ENCODE measurements around the gene SPTBN1.

Gene SPTBN1

DNA sequence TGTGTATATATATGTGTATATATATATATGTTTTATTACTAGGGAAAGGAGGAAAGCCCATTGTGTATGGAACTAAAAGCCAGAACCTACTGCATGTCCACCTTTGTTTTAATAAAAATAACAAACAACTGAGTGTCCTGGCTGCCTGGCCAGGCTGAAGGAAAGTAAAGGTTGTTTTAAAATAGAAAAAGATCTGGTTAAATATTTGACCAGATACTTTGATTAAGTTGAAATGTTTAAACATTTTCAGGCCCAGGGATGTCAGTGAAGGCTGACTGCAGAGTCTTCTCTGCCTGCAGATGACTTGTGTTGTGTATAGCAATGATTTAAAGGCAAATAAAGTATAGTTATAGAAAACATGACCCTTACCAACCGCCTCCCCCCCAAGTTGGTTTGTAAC lies 22.8 kb downstream of the SPTBN1 start:
- no peak overlapping the region for H3K4me2 ChIP-seq (ENCODE audit: insufficient read depth, low read length)

DNA sequence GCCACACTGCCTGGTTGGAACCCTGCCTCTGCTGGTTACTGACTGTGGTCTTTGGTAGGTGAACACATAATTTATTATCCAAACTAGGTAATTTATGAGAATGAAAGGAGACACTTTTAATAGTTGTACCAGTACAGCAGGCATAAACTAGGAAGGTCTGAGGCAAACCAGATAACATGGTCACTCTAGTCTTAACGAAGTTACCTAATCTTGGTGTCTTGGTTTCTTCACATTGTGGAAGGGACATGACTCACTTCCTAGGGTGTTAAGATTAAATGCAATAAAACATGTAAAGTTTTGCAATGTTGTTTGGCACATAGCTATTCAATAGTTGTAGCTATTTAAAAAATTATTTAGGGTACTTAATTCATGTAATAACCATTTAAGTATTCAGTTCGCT lies 23.3 kb downstream of the SPTBN1 start:
- DNase-seq (no peak), ATAC-seq (ENCODE audit: insufficient read depth, low read depth) (no peak)
- no peak overlapping the region for H3K27ac ChIP-seq (ENCODE audit: low read length)
- no peak overlapping the region for H3K4me2 ChIP-seq (ENCODE audit: insufficient read depth, low read length)
- H3K9ac ChIP-seq (ENCODE audit: low read depth, low read length), result no peak overlapping the region
- TF ChIP-seq, protein P1, sequence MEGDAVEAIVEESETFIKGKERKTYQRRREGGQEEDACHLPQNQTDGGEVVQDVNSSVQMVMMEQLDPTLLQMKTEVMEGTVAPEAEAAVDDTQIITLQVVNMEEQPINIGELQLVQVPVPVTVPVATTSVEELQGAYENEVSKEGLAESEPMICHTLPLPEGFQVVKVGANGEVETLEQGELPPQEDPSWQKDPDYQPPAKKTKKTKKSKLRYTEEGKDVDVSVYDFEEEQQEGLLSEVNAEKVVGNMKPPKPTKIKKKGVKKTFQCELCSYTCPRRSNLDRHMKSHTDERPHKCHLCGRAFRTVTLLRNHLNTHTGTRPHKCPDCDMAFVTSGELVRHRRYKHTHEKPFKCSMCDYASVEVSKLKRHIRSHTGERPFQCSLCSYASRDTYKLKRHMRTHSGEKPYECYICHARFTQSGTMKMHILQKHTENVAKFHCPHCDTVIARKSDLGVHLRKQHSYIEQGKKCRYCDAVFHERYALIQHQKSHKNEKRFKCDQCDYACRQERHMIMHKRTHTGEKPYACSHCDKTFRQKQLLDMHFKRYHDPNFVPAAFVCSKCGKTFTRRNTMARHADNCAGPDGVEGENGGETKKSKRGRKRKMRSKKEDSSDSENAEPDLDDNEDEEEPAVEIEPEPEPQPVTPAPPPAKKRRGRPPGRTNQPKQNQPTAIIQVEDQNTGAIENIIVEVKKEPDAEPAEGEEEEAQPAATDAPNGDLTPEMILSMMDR (IDR thresholded peaks at IDR 0.05; ENCODE audit: borderline replicate concordance, extremely low read depth, low read length, poor library complexity, severe bottlenecking), result no peak
- no peak for TF ChIP-seq EZH2 (IDR thresholded peaks at IDR 0.05; ENCODE audit: borderline replicate concordance, low read depth, low read length, severe bottlenecking)
- H4K20me1 ChIP-seq (ENCODE audit: insufficient read depth, low read length), result no peaks in the 10 kb centered on the region
- H3K4me1 ChIP-seq (ENCODE audit: insufficient read depth, low read length), result no peaks in the 10 kb centered on the region
- no peaks in the 10 kb centered on the region for H3K79me2 ChIP-seq (ENCODE audit: insufficient read depth, low read length)
- H3K27me3 ChIP-seq (ENCODE audit: insufficient read depth, low read length, poor library complexity), result no peaks in the 10 kb centered on the region
- H2AFZ ChIP-seq (ENCODE audit: low read depth, low read length), result no peak overlapping the region
- no peak overlapping the region for H3K4me3 ChIP-seq (ENCODE audit: low read depth in 1 of 2, low read length in 2 of 2)
- no peaks in the 10 kb centered on the region for H3K36me3 ChIP-seq (ENCODE audit: insufficient read depth, low read length)
- no peaks in the 10 kb centered on the region for H3K9me3 ChIP-seq (ENCODE audit: insufficient read depth, low read length, severe bottlenecking)

More for the DNA sequence above, 22.8 kb downstream of the SPTBN1 start:
- Histone ChIP-seq H3K27me3 (ENCODE audit: insufficient read depth, low read length, poor library complexity) (no peaks in the 10 kb centered on the region), H3K4me1 (ENCODE audit: insufficient read depth, low read length) (no peaks in the 10 kb centered on the region), H3K9ac (ENCODE audit: low read depth, low read length) (no peak overlapping the region), H4K20me1 (ENCODE audit: insufficient read depth, low read length) (no peaks in the 10 kb centered on the region), H2AFZ (ENCODE audit: low read depth, low read length) (no peak overlapping the region), H3K79me2 (ENCODE audit: insufficient read depth, low read length) (no peaks in the 10 kb centered on the region), H3K9me3 (ENCODE audit: insufficient read depth, low read length, severe bottlenecking) (no peaks in the 10 kb centered on the region), H3K27ac (ENCODE audit: low read length) (no peak overlapping the region), H3K36me3 (ENCODE audit: insufficient read depth, low read length) (no peaks in the 10 kb centered on the region), H3K4me3 (ENCODE audit: low read depth in 1 of 2, low read length in 2 of 2) (no peak overlapping the region)
- DNase-seq (no peak), ATAC-seq (ENCODE audit: insufficient read depth, low read depth) (no peak)
- TF ChIP-seq, protein P1 (IDR thresholded peaks at IDR 0.05; ENCODE audit: borderline replicate concordance, extremely low read depth, low read length, poor library complexity, severe bottlenecking), result no peak
- TF ChIP-seq EZH2 (IDR thresholded peaks at IDR 0.05; ENCODE audit: borderline replicate concordance, low read depth, low read length, severe bottlenecking), result no peak

DNA sequence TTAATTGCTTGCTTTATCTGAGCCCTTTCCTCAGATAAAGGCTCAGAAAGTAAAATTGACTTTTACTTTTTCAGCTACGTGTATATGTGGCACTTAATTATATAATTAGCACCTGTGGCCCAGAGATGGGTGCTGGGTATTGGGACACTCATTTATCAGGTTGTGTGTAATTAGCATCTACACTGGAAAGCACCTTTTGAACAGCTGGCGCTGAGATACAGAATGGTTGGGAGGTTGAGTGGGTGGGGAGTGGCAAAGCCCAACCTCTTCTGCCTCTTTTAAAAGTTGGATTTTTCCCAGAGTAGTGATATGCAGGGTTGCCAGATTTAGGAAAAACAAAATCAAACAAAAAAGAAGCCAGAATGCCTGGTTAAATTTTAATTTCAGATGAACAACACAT lies 23.9 kb downstream of the SPTBN1 start:
- Histone ChIP-seq H3K9me3 (ENCODE audit: insufficient read depth, low read length, severe bottlenecking) (no peaks in the 10 kb centered on the region), H3K27ac (ENCODE audit: low read length) (no peak overlapping the region), H3K36me3 (ENCODE audit: insufficient read depth, low read length) (no peaks in the 10 kb centered on the region), H4K20me1 (ENCODE audit: insufficient read depth, low read length) (no peaks in the 10 kb centered on the region), H3K4me1 (ENCODE audit: insufficient read depth, low read length) (no peaks in the 10 kb centered on the region), H3K27me3 (ENCODE audit: insufficient read depth, low read length, poor library complexity) (no peaks in the 10 kb centered on the region), H3K4me3 (ENCODE audit: low read depth in 1 of 2, low read length in 2 of 2) (no peak overlapping the region), H3K9ac (ENCODE audit: low read depth, low read length) (no peak overlapping the region), H3K4me2 (ENCODE audit: insufficient read depth, low read length) (no peak overlapping the region), H2AFZ (ENCODE audit: low read depth, low read length) (no peak overlapping the region), H3K79me2 (ENCODE audit: insufficient read depth, low read length) (no peaks in the 10 kb centered on the region)
- DNase-seq, result no peak
- TF ChIP-seq, protein P1 (IDR thresholded peaks at IDR 0.05; ENCODE audit: borderline replicate concordance, extremely low read depth, low read length, poor library complexity, severe bottlenecking), result no peak
- no peak for TF ChIP-seq EZH2 (IDR thresholded peaks at IDR 0.05; ENCODE audit: borderline replicate concordance, low read depth, low read length, severe bottlenecking)
- ATAC-seq (ENCODE audit: insufficient read depth, low read depth), result no peak

DNA sequence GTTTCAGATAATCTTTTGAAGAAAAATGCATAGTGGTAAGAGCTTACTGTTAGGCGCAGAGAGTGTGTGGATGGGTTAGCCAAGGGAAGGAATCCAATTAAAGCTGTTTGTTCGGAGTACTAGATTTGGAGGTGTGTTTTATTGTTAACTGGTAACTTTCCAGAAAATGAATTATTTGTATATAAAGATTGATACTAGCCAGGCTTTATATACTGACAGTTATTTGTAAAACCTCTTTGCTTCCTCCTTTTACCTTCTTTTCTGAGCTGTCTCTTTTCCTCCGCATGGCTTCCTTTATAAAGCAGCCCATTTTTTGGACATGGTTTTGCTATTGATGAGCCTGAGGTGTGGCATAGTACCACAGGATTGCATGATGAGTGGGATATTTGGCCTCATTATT lies 25.6 kb downstream of the SPTBN1 start:
- H3K9ac ChIP-seq (ENCODE audit: low read depth, low read length), result no peak overlapping the region
- no peak for ATAC-seq (ENCODE audit: insufficient read depth, low read depth)
- no peaks in the 10 kb centered on the region for H4K20me1 ChIP-seq (ENCODE audit: insufficient read depth, low read length)
- H3K79me2 ChIP-seq (ENCODE audit: insufficient read depth, low read length), result no peaks in the 10 kb centered on the region
- H3K36me3 ChIP-seq (ENCODE audit: insufficient read depth, low read length), result no peaks in the 10 kb centered on the region
- H3K4me3 ChIP-seq (ENCODE audit: low read depth in 1 of 2, low read length in 2 of 2), result no peak overlapping the region
- TF ChIP-seq, protein P1 (IDR thresholded peaks at IDR 0.05; ENCODE audit: borderline replicate concordance, extremely low read depth, low read length, poor library complexity, severe bottlenecking), result no peak
- TF ChIP-seq EZH2 (IDR thresholded peaks at IDR 0.05; ENCODE audit: borderline replicate concordance, low read depth, low read length, severe bottlenecking), result no peak
- H3K4me2 ChIP-seq (ENCODE audit: insufficient read depth, low read length), result no peak overlapping the region
- H3K9me3 ChIP-seq (ENCODE audit: insufficient read depth, low read length, severe bottlenecking), result no peaks in the 10 kb centered on the region
- H3K4me1 ChIP-seq (ENCODE audit: insufficient read depth, low read length), result no peaks in the 10 kb centered on the region
- no peak overlapping the region for H3K27ac ChIP-seq (ENCODE audit: low read length)
- no peaks in the 10 kb centered on the region for H3K27me3 ChIP-seq (ENCODE audit: insufficient read depth, low read length, poor library complexity)
- no peak overlapping the region for H2AFZ ChIP-seq (ENCODE audit: low read depth, low read length)
- no peak for DNase-seq

Measured in DND-41 (cell line).